Prostate gland (tissue), 2 donors: ENCODE data around the gene POLR3K.

Experiments
- POLR2A ChIP-seq: fragments of 450-650 bp; IDR thresholded peaks from one replicate; pipeline ENCODE4 v1.6.1; 2016; ENCODE audit warnings: antibody characterized with exemption, mild to moderate bottlenecking
- TF ChIP-seq, protein P1 (sequence below), 4 experiments: fragments of 200-600 bp in 2 of 4; fragments of 450-650 bp in 2 of 4; sonication (generic) in 2 of 4; IDR thresholded peaks; 1 replicate in 3 of 4; 2 replicates in 1 of 4; pipeline ENCODE4 v1.5.1; 2016 to 2019; ENCODE audit warnings: antibody characterized with exemption in 4 of 4, mild to moderate bottlenecking in 2 of 4, moderate library complexity in 2 of 4

DNA sequence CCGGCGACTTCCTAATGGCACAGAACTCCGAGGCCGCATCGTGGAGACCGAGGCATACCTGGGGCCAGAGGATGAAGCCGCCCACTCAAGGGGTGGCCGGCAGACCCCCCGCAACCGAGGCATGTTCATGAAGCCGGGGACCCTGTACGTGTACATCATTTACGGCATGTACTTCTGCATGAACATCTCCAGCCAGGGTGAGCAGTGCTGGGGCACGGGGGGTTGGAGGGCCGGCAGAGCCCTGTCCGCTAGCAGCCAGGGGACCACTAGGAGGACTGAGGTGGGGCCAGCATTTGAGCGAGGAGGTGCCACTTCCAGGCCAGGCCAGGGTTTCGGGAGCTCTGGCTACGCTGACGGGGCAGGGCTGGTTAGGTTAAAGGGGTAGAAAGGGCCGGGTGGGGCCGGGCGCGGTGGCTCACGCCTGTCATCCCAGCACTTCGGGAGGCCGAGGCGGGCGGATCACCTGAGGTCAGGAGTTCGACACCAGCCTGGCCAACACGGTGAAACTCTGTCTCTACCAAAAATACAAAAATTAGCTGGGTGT lies 29.7 kb upstream of the POLR3K start:
- TF ChIP-seq, protein P1, sequence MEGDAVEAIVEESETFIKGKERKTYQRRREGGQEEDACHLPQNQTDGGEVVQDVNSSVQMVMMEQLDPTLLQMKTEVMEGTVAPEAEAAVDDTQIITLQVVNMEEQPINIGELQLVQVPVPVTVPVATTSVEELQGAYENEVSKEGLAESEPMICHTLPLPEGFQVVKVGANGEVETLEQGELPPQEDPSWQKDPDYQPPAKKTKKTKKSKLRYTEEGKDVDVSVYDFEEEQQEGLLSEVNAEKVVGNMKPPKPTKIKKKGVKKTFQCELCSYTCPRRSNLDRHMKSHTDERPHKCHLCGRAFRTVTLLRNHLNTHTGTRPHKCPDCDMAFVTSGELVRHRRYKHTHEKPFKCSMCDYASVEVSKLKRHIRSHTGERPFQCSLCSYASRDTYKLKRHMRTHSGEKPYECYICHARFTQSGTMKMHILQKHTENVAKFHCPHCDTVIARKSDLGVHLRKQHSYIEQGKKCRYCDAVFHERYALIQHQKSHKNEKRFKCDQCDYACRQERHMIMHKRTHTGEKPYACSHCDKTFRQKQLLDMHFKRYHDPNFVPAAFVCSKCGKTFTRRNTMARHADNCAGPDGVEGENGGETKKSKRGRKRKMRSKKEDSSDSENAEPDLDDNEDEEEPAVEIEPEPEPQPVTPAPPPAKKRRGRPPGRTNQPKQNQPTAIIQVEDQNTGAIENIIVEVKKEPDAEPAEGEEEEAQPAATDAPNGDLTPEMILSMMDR (IDR thresholded peaks at IDR 0.05) = no peak
- TF ChIP-seq POLR2A = no peak
